ENCODE measurements around the gene DNAJC18. TPM values are rescaled to one million over a fixed set of nuclear protein-coding genes. Genes with fewer than 3 reads are reported as not detected.

The DNAJC18 gene
- total RNA-seq, 1 experiment from 2014 or later = 16.7 TPM

DNA sequence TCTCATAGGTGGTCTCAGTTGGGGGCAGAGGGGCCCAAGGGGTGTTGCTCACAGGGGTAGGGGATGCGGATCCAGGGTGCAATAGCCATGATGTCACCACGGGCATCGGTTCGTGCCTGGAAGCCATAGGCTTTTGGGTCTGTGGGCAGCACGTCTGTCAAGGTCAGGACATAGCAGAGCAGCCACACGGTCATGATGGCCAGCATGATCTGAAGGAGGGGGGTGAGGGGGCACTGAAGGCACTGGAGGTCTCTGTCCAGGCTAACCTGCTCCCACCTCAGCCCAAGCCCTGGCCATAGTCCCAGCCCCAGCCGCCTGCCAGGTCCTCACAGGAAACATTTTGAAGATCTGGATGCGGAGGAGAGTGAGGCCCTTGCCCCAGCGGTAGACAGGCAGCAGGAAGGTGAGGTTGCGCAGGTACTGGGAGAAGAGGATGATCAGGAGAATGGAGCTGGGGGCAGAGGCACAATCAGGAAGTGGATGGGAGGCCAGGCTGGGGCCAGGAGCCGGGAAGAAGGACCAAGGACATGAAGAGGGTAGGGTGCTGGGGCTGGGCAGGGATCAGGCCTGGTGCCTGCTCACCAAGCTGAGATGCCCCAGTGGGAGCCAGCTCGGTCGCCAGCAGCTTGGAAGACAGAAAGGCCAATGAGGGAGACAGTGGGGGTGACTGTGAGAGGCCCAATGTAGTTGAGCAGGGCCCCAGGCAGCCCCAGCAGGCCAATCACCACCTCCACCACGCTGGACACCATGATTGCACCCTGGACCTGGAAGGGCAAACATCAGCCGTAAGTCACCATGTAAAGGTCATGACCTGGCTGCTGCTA lies 59.5 kb downstream of the DNAJC18 start:
- H3K9me3 ChIP-seq (ENCODE audit: low read depth, low read length, poor library complexity, severe bottlenecking) = no peaks in the 10 kb centered on the region
- intact Hi-C loops (cut with micrococcal nuclease; ENCODE audit: unreplicated experiment) = no loop called here
- H3K27ac ChIP-seq (ENCODE audit: low read depth, low read length, poor library complexity, severe bottlenecking) = no peak overlapping the region
- no peak for DNase-seq (ENCODE audit: low spot score)
- CTCF ChIA-PET = no interaction called here
- H3K27me3 ChIP-seq (replicated peaks; ENCODE audit: insufficient read depth, low read depth, low read length, poor library complexity) = no peaks in the 10 kb centered on the region
- H3K36me3 ChIP-seq (ENCODE audit: insufficient read depth, low read length, poor library complexity, severe bottlenecking) = no peaks in the 10 kb centered on the region
- BruUV-seq (replicated peaks) = no TSS peak
- POLR2A ChIA-PET (ENCODE audit: low non-redundant PET) = no interaction called here
- no peaks in the 10 kb centered on the region for H3K4me1 ChIP-seq (ENCODE audit: insufficient read depth, low read length, poor library complexity, severe bottlenecking)
- H3K4me3 ChIP-seq (ENCODE audit: low read depth, low read length, poor library complexity, severe bottlenecking) = no peak overlapping the region
- TF ChIP-seq CTCF (conservative IDR thresholded peaks at IDR 0.05; ENCODE audit: low read depth, low read length) (no peak), EZH2 (IDR thresholded peaks at IDR 0.05; ENCODE audit: borderline replicate concordance, low read depth, low read length, poor library complexity, severe bottlenecking) (no peak)

DNA sequence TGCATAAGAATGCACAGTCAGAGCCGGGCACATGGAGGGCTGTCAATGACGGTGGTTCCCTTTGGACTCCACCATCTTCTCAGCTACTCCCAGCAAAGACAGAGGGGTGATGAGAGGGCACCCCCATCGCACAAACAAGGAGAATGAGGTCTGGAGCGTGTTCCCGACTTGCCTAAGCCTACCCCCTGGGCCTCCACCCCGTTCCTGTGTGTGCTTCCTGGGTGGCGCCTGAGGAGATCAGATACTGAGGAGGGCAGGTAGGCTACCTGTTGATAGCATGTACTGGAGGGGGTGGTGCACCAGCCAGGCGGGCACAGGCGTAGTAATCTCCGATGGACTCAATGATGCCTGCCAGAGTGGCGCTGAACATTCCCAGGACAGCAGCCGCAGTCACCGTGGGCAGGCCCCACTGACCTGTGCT lies 60.4 kb downstream of the DNAJC18 start:
- BruUV-seq (replicated peaks) = no TSS peak
- no peak overlapping the region for H3K27ac ChIP-seq (ENCODE audit: low read depth, low read length, poor library complexity, severe bottlenecking)
- H3K27me3 ChIP-seq (replicated peaks; ENCODE audit: insufficient read depth, low read depth, low read length, poor library complexity) = no peaks in the 10 kb centered on the region
- TF ChIP-seq CTCF (conservative IDR thresholded peaks at IDR 0.05; ENCODE audit: low read depth, low read length) (no peak), EZH2 (IDR thresholded peaks at IDR 0.05; ENCODE audit: borderline replicate concordance, low read depth, low read length, poor library complexity, severe bottlenecking) (no peak)
- ChIA-PET POLR2A (ENCODE audit: low non-redundant PET) (no interaction called here), CTCF (interaction anchor here (0.5 kb wide), 1 partner anchor 52 kb away, joined by 4 read pairs; no protein-coding TSS in a partner anchor)
- H3K9me3 ChIP-seq (ENCODE audit: low read depth, low read length, poor library complexity, severe bottlenecking) = no peaks in the 10 kb centered on the region
- no peaks in the 10 kb centered on the region for H3K36me3 ChIP-seq (ENCODE audit: insufficient read depth, low read length, poor library complexity, severe bottlenecking)
- H3K4me1 ChIP-seq (ENCODE audit: insufficient read depth, low read length, poor library complexity, severe bottlenecking) = no peaks in the 10 kb centered on the region
- H3K4me3 ChIP-seq (ENCODE audit: low read depth, low read length, poor library complexity, severe bottlenecking) = no peak overlapping the region
- DNase-seq (ENCODE audit: low spot score) = no peak
- intact Hi-C loops (cut with micrococcal nuclease; ENCODE audit: unreplicated experiment) = no loop called here

- BruUV-seq (replicated peaks) = no TSS peak
- POLR2A ChIA-PET (ENCODE audit: low non-redundant PET) = no interaction called here
Measured at GRCh38 chr5:139378101-139378825, 61.1 kb downstream of the DNAJC18 start.

More at GRCh38 chr5:139378101-139378825, 61.1 kb downstream of the DNAJC18 start:
- H3K4me3 ChIP-seq (ENCODE audit: low read depth, low read length, poor library complexity, severe bottlenecking) = no peak overlapping the region
- H3K36me3 ChIP-seq (ENCODE audit: insufficient read depth, low read length, poor library complexity, severe bottlenecking) = no peaks in the 10 kb centered on the region
- no peaks in the 10 kb centered on the region for H3K9me3 ChIP-seq (ENCODE audit: low read depth, low read length, poor library complexity, severe bottlenecking)
- TF ChIP-seq EZH2 (IDR thresholded peaks at IDR 0.05; ENCODE audit: borderline replicate concordance, low read depth, low read length, poor library complexity, severe bottlenecking) = no peak
- TF ChIP-seq CTCF (conservative IDR thresholded peaks at IDR 0.05; ENCODE audit: low read depth, low read length) = no peak
- H3K27ac ChIP-seq (ENCODE audit: low read depth, low read length, poor library complexity, severe bottlenecking) = no peak overlapping the region
- H3K27me3 ChIP-seq (replicated peaks; ENCODE audit: insufficient read depth, low read depth, low read length, poor library complexity) = no peaks in the 10 kb centered on the region
- no peak for DNase-seq (ENCODE audit: low spot score)
- intact Hi-C loops (cut with micrococcal nuclease; ENCODE audit: unreplicated experiment) = no loop called here
- no peaks in the 10 kb centered on the region for H3K4me1 ChIP-seq (ENCODE audit: insufficient read depth, low read length, poor library complexity, severe bottlenecking)
- CTCF ChIA-PET = interaction anchor here (0.5 kb wide), 1 partner anchor 51 kb away, joined by 4 read pairs; no protein-coding TSS in a partner anchor

All from A673 (cell line).